Neural cell (in vitro differentiated cells): ENCODE measurements around the gene STEAP2.

Experiments
- EZH2 ChIP-seq: fragments of 200-600, 300-800 bp; shearing (Covaris generic), sonication (generic); IDR thresholded peaks from 2 replicates; pipeline ENCODE4 v1.6.1; 2014; ENCODE audit warnings: antibody characterized with exemption, low read length, borderline replicate concordance, mild to moderate bottlenecking; ENCODE audit not compliant: insufficient read depth, poor library complexity, severe bottlenecking
- TF ChIP-seq, protein P1 (sequence below): fragments of 450-650 bp; IDR thresholded peaks from 2 replicates; pipeline ENCODE4 v1.5.1; 2014; ENCODE audit warnings: antibody characterized with exemption, mild to moderate bottlenecking, moderate library complexity; ENCODE audit not compliant: poor library complexity, severe bottlenecking
- TF ChIP-seq, protein P2 (sequence below): IDR thresholded peaks from 2 replicates; pipeline ENCODE4 v1.6.1; 2012; ENCODE audit warnings: borderline replicate concordance

DNA sequence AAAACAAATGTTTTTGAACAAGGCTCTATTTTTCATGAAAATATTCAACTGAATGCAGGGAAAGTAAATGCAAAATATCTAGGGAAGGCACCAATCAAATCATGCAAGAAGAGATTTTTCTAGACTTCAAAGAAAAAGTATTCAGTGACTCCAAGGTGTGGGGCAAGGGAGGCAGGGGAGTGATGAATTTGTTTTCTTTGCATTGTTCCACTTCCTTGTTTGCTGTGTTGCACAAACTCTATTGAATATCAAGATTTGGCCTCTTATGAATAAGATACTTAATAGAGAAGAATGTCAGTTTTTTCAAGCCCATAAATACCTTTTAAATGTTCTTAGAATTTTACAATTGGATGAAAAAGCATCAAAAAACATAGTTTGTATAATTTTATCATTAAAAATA is 30.9 kb upstream of the STEAP2 start:
- TF ChIP-seq, protein P1, sequence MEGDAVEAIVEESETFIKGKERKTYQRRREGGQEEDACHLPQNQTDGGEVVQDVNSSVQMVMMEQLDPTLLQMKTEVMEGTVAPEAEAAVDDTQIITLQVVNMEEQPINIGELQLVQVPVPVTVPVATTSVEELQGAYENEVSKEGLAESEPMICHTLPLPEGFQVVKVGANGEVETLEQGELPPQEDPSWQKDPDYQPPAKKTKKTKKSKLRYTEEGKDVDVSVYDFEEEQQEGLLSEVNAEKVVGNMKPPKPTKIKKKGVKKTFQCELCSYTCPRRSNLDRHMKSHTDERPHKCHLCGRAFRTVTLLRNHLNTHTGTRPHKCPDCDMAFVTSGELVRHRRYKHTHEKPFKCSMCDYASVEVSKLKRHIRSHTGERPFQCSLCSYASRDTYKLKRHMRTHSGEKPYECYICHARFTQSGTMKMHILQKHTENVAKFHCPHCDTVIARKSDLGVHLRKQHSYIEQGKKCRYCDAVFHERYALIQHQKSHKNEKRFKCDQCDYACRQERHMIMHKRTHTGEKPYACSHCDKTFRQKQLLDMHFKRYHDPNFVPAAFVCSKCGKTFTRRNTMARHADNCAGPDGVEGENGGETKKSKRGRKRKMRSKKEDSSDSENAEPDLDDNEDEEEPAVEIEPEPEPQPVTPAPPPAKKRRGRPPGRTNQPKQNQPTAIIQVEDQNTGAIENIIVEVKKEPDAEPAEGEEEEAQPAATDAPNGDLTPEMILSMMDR, result no peak
- no peak for TF ChIP-seq EZH2
- TF ChIP-seq, protein P2, sequence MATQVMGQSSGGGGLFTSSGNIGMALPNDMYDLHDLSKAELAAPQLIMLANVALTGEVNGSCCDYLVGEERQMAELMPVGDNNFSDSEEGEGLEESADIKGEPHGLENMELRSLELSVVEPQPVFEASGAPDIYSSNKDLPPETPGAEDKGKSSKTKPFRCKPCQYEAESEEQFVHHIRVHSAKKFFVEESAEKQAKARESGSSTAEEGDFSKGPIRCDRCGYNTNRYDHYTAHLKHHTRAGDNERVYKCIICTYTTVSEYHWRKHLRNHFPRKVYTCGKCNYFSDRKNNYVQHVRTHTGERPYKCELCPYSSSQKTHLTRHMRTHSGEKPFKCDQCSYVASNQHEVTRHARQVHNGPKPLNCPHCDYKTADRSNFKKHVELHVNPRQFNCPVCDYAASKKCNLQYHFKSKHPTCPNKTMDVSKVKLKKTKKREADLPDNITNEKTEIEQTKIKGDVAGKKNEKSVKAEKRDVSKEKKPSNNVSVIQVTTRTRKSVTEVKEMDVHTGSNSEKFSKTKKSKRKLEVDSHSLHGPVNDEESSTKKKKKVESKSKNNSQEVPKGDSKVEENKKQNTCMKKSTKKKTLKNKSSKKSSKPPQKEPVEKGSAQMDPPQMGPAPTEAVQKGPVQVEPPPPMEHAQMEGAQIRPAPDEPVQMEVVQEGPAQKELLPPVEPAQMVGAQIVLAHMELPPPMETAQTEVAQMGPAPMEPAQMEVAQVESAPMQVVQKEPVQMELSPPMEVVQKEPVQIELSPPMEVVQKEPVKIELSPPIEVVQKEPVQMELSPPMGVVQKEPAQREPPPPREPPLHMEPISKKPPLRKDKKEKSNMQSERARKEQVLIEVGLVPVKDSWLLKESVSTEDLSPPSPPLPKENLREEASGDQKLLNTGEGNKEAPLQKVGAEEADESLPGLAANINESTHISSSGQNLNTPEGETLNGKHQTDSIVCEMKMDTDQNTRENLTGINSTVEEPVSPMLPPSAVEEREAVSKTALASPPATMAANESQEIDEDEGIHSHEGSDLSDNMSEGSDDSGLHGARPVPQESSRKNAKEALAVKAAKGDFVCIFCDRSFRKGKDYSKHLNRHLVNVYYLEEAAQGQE, result no peak
